ENCODE data around the gene MZT2A. TPM values are rescaled to one million over a fixed set of nuclear protein-coding genes. Genes with fewer than 3 reads are reported as not detected.
"Not testable (repeated sequence)": the region's sequence is repeated elsewhere in the genome, so short reads cannot be mapped to it uniquely, and the experiment has no call there.

The MZT2A gene, protein sequence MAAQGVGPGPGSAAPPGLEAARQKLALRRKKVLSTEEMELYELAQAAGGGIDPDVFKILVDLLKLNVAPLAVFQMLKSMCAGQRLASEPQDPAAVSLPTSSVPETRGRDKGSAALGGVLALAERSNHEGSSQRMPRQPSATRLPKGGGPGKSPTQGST
- total RNA-seq: 52.7 and 80.9 TPM in 2 replicates

- not testable (repeated sequence) for DNase-seq (ENCODE audit: low read depth)
- H3K4me3 ChIP-seq (ENCODE audit: low read depth, low read length): peak within 1 kb of the TSS; percentile 74
These were observed at the start of gene MZT2A for GRCh38 chr2:131492015-131492417. Gene MZT2A (minus strand): TSS chr2:131492397. CDS start chr2:131492376, 21 bp downstream.

GRCh38 chr2:131538856-131539255, 46.7 kb upstream of the MZT2A start:
- not testable (repeated sequence) for H3K4me3 ChIP-seq (ENCODE audit: low read depth, low read length); DNase-seq (ENCODE audit: low read depth)

DNA sequence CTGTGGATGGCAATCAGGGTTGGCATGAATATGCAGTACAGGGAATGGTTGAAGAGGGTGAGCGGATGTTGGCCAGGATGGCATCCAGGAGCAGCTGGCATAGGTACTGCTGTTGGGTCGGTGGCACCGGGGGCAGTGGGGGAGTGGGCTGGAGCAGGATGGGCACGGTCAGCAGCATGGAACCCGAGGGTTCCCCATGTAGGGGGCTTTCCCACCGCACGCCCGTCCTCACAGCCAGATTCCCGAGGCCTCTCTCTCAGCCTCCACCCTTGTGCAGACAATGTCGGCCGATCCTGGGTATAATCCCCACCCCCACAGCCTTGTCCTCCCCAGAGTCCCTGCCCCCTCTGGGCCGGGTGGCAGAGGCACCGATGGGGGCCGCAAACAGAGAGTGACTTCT, 44.6 kb upstream of the MZT2A start:
- not testable (repeated sequence) for DNase-seq (ENCODE audit: low read depth); H3K4me3 ChIP-seq (ENCODE audit: low read depth, low read length)

GRCh38 chr2:131535951-131536826, 44.0 kb upstream of the MZT2A start:
- H3K4me3 ChIP-seq (ENCODE audit: low read depth, low read length); DNase-seq (ENCODE audit: low read depth): not testable (repeated sequence)

DNA sequence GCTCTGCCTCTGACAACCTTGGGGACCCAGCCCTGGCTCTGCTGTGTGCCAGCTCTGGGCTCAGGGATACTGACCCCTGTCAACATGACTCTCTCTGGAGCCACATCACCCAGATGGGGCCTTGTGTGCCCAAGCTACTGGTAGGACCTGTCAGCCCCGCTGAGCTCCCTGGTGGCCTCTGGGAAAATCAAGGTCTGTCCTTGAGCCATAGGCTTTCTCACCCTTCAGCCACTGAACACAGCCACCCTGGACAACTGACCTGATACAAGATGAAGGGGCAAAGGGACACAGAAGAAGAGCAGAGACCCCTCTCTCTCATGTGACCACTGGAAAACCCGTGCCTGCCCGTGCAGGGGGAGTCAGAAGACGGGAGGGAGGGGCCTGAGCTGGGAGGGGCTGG, 43.3 kb upstream of the MZT2A start:
- TF ChIP-seq, protein P1, sequence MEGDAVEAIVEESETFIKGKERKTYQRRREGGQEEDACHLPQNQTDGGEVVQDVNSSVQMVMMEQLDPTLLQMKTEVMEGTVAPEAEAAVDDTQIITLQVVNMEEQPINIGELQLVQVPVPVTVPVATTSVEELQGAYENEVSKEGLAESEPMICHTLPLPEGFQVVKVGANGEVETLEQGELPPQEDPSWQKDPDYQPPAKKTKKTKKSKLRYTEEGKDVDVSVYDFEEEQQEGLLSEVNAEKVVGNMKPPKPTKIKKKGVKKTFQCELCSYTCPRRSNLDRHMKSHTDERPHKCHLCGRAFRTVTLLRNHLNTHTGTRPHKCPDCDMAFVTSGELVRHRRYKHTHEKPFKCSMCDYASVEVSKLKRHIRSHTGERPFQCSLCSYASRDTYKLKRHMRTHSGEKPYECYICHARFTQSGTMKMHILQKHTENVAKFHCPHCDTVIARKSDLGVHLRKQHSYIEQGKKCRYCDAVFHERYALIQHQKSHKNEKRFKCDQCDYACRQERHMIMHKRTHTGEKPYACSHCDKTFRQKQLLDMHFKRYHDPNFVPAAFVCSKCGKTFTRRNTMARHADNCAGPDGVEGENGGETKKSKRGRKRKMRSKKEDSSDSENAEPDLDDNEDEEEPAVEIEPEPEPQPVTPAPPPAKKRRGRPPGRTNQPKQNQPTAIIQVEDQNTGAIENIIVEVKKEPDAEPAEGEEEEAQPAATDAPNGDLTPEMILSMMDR (IDR thresholded peaks at IDR 0.05; ENCODE audit: insufficient read depth, low read depth, low read length): no peak
- DNase-seq (ENCODE audit: low read depth): no peak
- no peak overlapping the region for H3K4me3 ChIP-seq (ENCODE audit: low read depth, low read length)

GRCh38 chr2:131534965-131535364, 42.8 kb upstream of the MZT2A start:
- not testable (repeated sequence) for H3K4me3 ChIP-seq (ENCODE audit: low read depth, low read length); DNase-seq (ENCODE audit: low read depth)

DNA sequence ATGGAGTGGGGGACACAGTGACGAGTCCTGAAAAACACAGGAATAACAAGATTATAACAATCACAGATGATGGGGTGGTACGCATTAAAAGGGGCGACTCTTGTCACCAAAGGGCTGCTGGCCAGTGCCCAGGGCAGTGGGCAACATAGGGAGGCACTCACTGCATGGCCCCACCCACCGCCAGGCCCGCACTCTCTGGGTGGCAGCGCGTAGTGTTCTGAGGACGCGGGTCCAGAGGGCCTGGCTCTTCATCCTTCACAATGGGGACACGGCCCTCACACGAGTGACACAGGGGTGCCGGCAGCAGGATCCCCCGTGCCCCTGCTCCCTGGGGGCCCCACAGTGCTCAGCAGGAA, 42.1 kb upstream of the MZT2A start:
- DNase-seq (ENCODE audit: low read depth); H3K4me3 ChIP-seq (ENCODE audit: low read depth, low read length): not testable (repeated sequence)

- DNase-seq (ENCODE audit: low read depth); H3K4me3 ChIP-seq (ENCODE audit: low read depth, low read length): not testable (repeated sequence)
These were observed 41.6 kb upstream of the MZT2A start for GRCh38 chr2:131533609-131534316.

DNA sequence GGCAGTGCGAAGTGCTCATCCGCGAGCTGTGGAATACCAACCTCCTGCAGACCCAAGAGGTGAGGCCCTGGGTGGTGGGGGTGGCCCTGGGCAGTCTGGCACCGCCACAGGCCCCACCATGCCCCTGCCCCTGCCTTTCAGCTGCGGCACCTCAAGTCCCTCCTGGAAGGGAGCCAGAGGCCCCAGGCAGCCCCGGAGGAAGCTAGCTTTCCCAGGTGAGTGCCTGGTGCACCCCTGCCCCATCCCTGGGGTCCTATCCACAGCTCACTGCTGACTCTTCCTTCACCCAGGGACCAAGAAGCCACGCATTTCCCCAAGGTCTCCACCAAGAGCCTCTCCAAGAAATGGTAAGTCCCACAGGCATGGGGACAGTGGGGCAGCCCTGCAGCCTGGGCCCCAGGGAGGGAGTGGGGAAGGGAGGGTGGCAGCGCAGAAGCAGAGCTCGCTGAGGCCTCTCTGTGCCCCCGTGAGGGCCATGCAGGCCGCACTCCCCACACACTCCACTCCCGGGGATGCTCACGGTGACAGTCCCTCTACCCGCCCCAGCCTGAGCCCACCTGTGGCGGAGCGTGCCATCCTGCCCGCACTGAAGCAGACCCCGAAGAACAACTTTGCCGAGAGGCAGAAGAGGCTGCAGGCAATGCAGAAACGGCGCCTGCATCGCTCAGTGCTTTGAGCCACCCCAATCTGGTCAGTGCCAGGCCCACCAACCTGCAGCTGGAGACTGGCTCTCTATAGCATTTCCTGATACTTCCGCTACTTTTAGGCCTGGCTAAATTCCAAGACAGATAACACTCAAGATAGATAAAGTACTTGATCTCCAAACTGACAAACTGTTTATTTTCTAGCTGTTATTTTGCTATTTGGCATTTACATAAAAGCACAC, 40.8 kb upstream of the MZT2A start:
- not testable (repeated sequence) for H3K4me3 ChIP-seq (ENCODE audit: low read depth, low read length); DNase-seq (ENCODE audit: low read depth)

DNA sequence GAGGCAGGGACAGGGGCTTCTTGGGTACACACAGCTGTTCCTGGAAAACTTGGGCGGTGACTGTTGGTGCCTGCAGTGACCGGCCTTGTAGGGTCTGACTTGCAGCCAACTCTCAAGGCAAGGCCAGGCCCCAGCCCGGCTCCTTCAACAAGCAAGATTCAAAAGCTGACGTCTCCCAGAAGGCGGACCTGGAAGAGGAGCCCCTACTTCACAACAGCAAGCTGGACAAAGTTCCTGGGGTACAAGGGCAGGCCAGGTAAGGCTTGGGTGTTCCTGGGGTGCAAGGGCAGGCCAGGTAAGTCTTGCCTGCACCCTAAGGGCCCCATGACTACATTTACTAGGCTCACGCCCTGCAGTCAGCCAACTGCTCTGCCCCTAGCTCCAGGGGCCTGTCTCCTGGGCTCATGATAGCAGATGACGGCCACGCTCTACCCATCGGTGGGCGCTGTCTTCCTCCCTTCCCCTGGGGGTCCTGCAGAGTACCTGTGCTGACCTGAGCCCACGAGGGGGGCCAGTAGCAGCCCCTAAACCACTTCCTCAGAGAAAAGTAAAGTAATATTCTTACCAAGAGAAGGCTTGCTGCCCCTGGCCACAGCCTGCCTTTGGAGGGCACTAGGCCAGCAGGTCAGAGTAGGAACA, 39.5 kb upstream of the MZT2A start:
- not testable (repeated sequence) for DNase-seq (ENCODE audit: low read depth); H3K4me3 ChIP-seq (ENCODE audit: low read depth, low read length)

GRCh38 chr2:131530626-131531344, 38.6 kb upstream of the MZT2A start:
- H3K4me3 ChIP-seq (ENCODE audit: low read depth, low read length); DNase-seq (ENCODE audit: low read depth): not testable (repeated sequence)

GRCh38 chr2:131529864-131530445, 37.8 kb upstream of the MZT2A start:
- H3K4me3 ChIP-seq (ENCODE audit: low read depth, low read length); DNase-seq (ENCODE audit: low read depth): not testable (repeated sequence)

GRCh38 chr2:131528981-131529863, 37.0 kb upstream of the MZT2A start:
- H3K4me3 ChIP-seq (ENCODE audit: low read depth, low read length); DNase-seq (ENCODE audit: low read depth): not testable (repeated sequence)

DNA sequence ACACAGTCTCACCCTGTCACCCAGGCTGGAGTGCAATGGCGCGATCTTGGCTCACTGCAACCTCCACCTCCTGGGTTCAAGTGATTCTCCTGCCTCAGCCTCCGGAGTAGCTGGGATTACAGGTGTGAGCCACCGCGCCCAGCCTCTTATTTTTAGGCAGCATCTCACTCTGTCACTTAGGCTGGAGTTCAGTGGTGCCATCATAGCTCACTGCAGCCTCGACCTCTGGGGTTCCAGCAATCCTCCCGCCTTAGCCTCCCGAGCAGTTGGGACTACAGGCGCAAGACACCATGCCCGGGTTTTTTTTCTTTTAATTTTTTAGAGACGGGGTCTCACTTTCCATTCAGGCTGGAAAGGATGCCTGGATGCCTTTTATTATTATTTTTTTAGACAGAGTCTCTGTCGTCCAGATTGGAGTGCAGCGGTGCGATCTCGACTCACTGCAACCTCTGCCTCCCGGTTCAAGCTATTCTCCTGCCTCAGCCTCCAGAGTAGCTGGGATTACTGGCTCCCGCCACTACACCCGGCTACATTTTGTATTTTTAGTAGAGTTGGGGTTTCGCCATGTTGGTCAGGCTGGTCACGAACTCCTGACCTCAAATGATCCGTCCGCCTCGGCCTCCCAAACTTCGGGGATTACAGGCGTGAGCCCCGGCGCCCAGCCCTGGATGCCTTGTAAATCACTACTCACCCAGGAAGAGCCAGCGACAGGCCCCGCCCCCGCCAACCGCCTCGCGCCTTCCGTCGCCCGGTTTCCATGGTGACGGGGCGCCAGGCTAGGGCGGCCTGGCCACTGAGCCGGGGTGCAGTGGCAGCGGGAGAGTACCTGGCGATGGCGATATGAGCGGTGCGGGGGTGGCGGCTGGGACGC, 35.2 kb upstream of the MZT2A start, which contains the start of gene CCDC74A:
TSS of gene CCDC74A (plus strand) at position 758 of the 871 bp plus-strand sequence. CDS start at position 841, 83 bp downstream.
- peak; percentile 44 for DNase-seq (ENCODE audit: low read depth)
- peak within 1 kb of the TSS; percentile 46 for H3K4me3 ChIP-seq (ENCODE audit: low read depth, low read length)

Data from fibroblast of villous mesenchyme (primary cell).